GM12873 (cell line): ENCODE data around the gene SERPINA5.

Source experiments
- CTCF ChIP-seq: IDR thresholded peaks from 2 replicates; pipeline ENCODE4 v1.5.1; 2012; ENCODE audit warnings: low read depth, mild to moderate bottlenecking, moderate library complexity, low read length, control low read depth; ENCODE audit not compliant: insufficient read depth; ENCODE audit errors: missing control alignments

Gene SERPINA5

GRCh38 chr14:94622653-94623421 is 41.6 kb downstream of the SERPINA5 start:
- TF ChIP-seq CTCF = no peak

- no peak for TF ChIP-seq CTCF
Observed at GRCh38 chr14:94623422-94623809, 42.2 kb downstream of the SERPINA5 start.

- TF ChIP-seq CTCF = no peak
Observed at GRCh38 chr14:94623856-94624499, 42.8 kb downstream of the SERPINA5 start.

GRCh38 chr14:94624537-94625352 is 43.5 kb downstream of the SERPINA5 start:
- TF ChIP-seq CTCF = no peak

GRCh38 chr14:94625353-94625635 is 44.1 kb downstream of the SERPINA5 start:
- no peak for TF ChIP-seq CTCF

GRCh38 chr14:94628578-94628977 is 47.4 kb downstream of the SERPINA5 start:
- TF ChIP-seq CTCF = no peak

GRCh38 chr14:94630396-94630795 is 49.2 kb downstream of the SERPINA5 start:
- TF ChIP-seq CTCF = no peak
